Hematopoietic multipotent progenitor cell treated with erythropoietin and hydrocortisone succinate and interleukin-3 and kit ligand, for 15 days (in vitro differentiated cells): ENCODE measurements around the gene SDK2.

Experiments
- DNase-seq: peaks from one replicate; pipeline ENCODE4 v3.0.0-alpha.2; 2015; ENCODE audit warnings: low spot score

Gene SDK2

DNA sequence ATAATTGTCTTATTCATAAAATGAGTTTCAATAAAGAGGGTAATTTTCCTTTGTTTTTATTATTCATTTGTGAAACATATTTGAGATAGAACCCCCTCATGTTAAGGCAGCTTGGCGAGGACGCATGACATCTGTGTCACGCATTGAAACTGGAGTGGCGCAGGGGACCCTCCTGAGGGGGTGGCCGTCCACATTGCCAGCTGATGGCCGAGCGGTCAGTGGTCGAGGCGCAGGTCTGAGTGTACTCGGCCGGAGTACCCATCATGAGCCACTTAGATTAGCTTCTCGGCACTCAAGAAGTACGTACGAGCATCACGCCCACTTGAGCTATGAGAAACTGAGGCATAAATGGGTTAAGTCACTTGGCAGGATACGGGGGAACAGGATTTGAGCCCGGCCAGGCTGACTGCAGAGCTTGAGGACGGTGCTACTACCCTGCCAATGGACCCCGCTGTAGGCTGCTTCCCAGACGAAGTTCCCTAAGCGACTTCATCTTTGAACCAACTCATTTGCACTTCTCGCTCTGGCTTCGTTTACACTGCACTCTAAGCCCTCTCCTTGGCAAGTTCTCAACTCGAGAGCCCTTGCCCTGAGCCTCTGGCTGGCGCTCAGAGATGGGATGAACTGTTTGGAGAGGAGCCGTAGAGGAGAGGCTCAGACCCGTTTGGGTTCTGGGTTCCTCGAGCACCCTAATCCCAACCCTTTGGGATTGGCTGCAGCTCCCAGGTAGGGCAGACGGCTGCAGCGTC lies 91.8 kb downstream of the SDK2 start:
- DNase-seq = no peak

GRCh38 chr17:73551759-73552158 lies 92.5 kb downstream of the SDK2 start:
- no peak for DNase-seq

- DNase-seq = no peak
Observed at GRCh38 chr17:73551144-73551543, 93.1 kb downstream of the SDK2 start.

GRCh38 chr17:73550556-73550955 lies 93.7 kb downstream of the SDK2 start:
- no peak for DNase-seq

DNA sequence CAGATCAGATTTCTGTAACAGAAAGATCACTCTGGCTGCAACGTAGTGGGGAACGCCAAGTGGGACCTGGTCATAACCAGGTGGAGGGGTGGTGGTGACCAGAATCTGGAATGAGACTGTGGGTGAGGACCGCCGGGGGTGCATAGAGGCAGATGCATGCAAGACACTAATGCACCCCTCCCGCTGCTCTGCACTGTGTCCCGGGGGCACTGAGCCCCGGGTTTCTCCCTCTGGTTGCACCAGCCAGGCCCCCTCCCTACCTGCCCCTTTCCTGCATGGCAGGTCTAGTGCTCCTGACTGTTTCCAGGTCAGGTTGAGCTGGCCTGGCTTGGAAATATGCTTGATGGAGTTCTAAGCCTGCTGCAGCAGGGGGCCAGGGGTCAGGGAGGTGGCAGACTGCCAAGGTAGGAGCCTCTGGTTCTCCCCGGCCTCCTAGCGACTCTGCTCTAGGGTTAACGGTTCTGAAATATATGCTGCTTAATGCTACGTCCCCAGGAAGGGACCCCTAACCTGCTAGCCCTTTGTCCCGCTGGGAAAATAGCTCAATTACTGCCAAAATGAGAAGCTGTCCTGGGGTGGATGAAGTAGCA lies 94.3 kb downstream of the SDK2 start:
- no peak for DNase-seq

DNA sequence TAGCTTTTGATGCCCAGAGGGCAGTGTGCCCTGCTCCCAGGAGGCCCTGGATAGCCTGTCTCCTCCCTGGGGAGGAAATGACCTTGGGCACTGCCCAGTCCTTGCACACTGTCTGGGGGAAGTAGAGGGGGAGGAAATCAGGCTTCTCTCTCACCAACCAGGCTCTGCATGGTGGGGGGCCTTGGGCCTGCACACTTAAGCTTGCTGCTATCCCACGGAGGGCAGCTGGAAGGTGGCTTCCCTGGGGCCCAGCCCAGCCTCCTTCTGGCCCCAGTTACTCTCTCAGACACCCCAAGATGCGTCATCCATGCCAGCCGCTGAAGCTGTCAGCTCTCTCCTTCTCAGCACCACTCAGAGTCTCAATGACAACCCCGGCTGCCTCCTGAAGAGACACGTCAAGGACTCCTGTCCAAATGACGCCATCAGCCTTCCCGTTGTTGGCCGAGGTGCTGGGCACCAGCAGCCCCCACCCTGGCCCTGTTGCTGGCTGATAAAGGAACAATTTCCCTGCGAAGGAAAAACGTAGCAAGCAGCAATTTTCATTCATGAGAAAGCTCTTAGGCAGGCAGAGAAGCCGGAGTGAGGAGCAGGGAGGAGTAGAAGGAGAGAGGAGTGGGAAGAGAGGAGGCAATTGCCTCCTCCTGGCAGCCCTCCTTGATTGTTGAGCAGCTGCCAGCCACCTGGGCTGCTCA lies 95.5 kb downstream of the SDK2 start:
- no peak for DNase-seq

- no peak for DNase-seq
Observed at GRCh38 chr17:73547790-73548189, 96.5 kb downstream of the SDK2 start.

DNA sequence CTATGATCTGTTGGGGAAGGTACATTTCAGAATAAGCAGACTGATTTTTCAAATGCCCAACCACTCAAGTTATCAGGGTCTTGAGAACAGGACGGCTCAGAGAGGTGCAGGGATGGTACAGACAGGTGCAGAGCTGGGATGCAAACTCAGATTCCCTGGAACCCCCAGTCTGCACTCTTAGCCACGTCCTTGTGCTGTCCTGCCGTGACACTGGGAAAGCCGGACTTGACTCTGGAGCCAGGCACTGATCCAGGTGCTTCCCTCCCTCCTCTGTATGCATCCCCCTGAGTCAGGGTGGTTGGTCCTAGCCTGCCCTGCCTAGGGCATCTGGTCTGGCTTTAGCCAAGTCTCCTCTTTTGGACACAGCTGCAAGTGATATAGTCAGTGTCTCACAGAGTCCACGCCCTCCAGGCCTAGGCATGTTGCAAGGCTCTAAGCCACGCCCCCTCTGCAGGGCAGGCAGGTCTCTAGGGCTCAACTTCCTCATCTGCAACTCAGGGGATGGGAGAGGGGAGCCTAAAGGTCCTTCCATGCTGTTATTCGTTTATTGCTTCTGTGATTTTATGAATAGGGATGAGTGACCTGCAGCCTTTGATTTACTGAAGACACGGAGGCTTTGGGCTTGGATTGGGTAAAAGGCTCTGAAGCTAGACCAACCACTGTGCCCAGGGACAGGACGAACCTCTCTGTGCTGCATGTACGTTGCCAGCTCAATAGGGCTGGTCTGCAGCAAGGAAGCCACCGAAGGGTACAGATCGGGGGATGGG lies 97.3 kb downstream of the SDK2 start:
- peak; percentile 26 for DNase-seq

DNA sequence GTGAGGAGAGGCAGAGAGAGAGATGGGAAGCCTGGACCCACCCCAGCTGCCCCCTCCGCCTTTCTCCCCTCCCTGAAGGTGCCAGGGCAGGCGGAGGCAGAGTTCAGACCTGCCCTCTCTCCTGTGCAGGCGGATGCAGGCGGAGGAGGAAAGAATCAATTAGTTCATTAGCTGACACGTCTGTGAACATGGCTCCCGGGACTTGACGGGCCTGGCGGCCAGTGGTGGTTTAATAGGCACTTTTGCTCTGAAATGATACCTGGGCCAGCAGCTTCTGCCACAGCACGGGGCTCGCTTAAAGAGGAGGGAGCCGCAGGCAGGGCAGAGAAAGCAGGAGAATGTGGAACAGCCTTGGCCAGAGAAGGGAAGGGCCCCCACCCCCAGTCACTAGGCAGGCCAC lies 98.1 kb downstream of the SDK2 start:
- no peak for DNase-seq

GRCh38 chr17:73545109-73546032 lies 98.9 kb downstream of the SDK2 start:
- DNase-seq = no peak

GRCh38 chr17:73544333-73544732 lies 99.9 kb downstream of the SDK2 start:
- DNase-seq = no peak

GRCh38 chr17:73542323-73542722 lies 101.9 kb downstream of the SDK2 start:
- DNase-seq = no peak

DNA sequence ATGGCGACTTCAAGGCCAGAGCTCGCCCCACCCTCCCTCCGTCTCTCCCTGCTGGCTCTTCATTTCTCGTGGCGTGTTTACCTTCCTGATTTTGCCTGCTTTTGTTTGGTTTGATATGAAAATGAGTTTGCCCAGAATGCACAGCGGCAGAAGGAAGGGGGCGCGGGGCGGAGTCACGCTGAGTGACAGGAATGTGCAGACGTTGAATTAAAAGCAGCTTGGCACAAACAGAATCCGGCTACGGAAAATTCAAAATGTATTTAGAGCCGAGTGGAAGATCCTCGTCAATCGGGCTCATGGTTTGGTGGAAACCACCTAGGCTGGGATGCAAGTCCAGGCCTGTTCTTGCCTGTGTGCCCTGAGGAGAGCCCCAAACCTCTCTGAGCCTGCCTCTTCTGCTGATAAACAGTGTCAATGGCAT lies 102.7 kb downstream of the SDK2 start:
- DNase-seq = no peak

GRCh38 chr17:73541111-73541510 lies 103.1 kb downstream of the SDK2 start:
- no peak for DNase-seq

DNA sequence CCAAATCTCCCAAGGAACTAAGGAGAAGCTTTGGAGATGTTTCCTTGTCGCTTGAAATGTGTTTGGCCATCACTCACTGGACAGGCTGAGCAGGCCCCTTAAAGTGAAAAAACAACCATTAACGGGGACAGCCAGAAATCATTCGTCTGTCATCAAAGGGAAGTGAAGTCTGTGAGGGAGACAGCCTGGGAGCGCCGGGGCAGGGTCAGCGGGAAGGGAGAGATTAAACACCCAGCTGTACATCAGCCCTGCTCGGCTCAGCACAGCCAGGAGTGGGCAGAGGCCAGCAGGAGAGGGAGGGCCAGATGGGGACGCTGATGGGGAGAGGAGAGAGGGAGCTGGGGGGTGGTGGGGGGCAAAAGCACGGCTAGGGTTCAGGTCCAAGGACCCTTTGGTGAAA lies 105.1 kb downstream of the SDK2 start:
- no peak for DNase-seq

DNA sequence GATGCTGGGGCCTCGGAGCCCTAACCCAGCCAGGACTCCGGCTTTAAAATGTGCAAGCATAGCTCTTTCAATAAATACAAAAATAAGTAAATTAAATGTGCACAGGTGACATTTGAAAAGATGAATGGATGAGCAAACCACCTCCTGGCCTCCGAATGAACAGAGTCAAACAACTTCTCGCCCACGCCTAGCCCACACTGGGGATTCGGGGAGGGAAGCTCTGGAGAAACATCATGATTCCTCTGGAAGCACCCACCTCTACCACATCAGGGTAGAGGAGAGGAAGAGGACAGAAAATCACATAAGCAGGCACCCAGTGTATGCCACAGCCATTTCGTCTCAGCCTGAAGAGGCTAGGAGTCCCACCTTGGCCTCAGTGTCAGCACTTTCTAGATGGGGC lies 105.8 kb downstream of the SDK2 start:
- DNase-seq = no peak

- DNase-seq = no peak
Observed at GRCh38 chr17:73536700-73537605, 107.3 kb downstream of the SDK2 start.

DNA sequence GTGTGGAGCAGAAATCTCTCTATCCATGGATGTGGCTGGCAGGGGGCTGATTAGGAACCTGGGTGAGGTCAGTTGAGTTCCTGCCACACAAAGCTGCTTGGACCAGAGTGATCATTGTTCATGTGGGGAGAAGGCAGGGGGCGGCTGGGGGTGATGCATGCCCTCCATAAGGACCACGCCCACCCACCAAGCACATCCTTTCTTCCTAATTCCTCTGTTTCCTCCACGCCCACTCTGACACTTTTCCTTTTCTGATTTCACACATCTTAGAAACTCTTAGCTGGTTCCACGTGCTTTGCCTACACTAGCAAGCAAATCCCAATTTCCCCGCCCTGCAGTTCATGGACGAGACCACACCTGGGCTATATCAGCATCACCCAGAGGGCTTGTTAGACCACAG lies 108.5 kb downstream of the SDK2 start:
- no peak for DNase-seq

- no peak for DNase-seq
Observed at GRCh38 chr17:73534209-73534909, 109.9 kb downstream of the SDK2 start.

GRCh38 chr17:73533781-73534180 lies 110.5 kb downstream of the SDK2 start:
- no peak for DNase-seq
